GM12878 (cell line): ENCODE data around the gene PEX1. TPM values are rescaled to one million over a fixed set of nuclear protein-coding genes. Genes with fewer than 3 reads are reported as not detected.

Experiments
- ATAC-seq: fragments of 200-7000 bp; cut with Tn5 transposase; 3 replicates; pipeline ENCODE4 v1.9.1; 2020; ENCODE audit warnings: mild to moderate bottlenecking, moderate library complexity
- BruUV-seq: library from RNA; stranded (reverse); fragments of 400-500 nt; replicated peaks from 2 replicates; lab custom pipeline; 2021; lab: Mats Ljungman, UMichigan
- CTCF ChIA-PET: fragments of 300-600 bp; sonication (Branson Sonifier 250); formaldehyde crosslinking; extraction: SDS; loops from one replicate; lab custom pipeline; 2021; ENCODE audit warnings: inconsistent platforms; lab: Yijun Ruan, JAX
- POLR2A ChIA-PET: fragments of 350-600 bp; formaldehyde crosslinking; extraction: SDS; loops from one replicate; lab custom pipeline; 2021; ENCODE audit warnings: inconsistent platforms; lab: Charles Lee
- RAD21 ChIA-PET: fragments of 300-600 bp; sonication (Branson Sonifier 250); formaldehyde crosslinking; loops from one replicate; lab custom pipeline; 2023; ENCODE audit warnings: antibody characterized with exemption; ENCODE audit not compliant: unreplicated experiment; lab: Charles Lee
- SMC1A ChIA-PET: fragments of 300-600 bp; sonication (Branson Sonifier 250); formaldehyde crosslinking; loops from one replicate; lab custom pipeline; 2023; ENCODE audit not compliant: unreplicated experiment, uncharacterized antibody; lab: Charles Lee
- DNase-seq: peaks from one replicate; pipeline ENCODE4 v3.0.0-alpha.2; 2011; ENCODE audit warnings: low read depth, low spot score
- FAIRE-seq: peaks from 3 replicates; lab custom pipeline; 2011; peaks lifted over from hg19 to GRCh38; lab: Jason Lieb, UNC
- H2AFZ ChIP-seq: 2 replicates; pipeline ENCODE4 v1.6.0; 2011; ENCODE audit warnings: low read depth, low read length, control low read depth; ENCODE audit not compliant: control insufficient read depth
- H3K27ac ChIP-seq: 2 replicates; pipeline ENCODE4 v1.5.1; 2011; ENCODE audit warnings: control low read depth; ENCODE audit not compliant: control insufficient read depth, insufficient read depth
- H3K27me3 ChIP-seq, 2 experiments: replicated peaks in 1 of 2; 2 replicates each; pipeline versions ENCODE4 v1.6.0 to v1.6.1; 2011; ENCODE audit warnings: low read length in 1 of 2; ENCODE audit not compliant: control insufficient read depth in 2 of 2, insufficient read depth in 2 of 2
- H3K36me3 ChIP-seq, 2 experiments: 2 replicates each; pipeline ENCODE4 v1.5.1; 2011; ENCODE audit warnings: low read length in 1 of 2; ENCODE audit not compliant: control insufficient read depth in 2 of 2, insufficient read depth in 2 of 2
- H3K4me1 ChIP-seq: 2 replicates; pipeline ENCODE4 v1.6.1; 2011; ENCODE audit warnings: mild to moderate bottlenecking, low read length, moderate library complexity, mixed read lengths; ENCODE audit not compliant: control insufficient read depth, insufficient read depth
- H3K4me2 ChIP-seq: 2 replicates; pipeline ENCODE4 v1.6.0; 2011; ENCODE audit warnings: control low read depth; ENCODE audit not compliant: control insufficient read depth, insufficient read depth
- H3K4me3 ChIP-seq: fragments of 200-600 bp; sonication (generic); 2 replicates; pipeline ENCODE4 v1.5.1; 2016
- H3K79me2 ChIP-seq: 2 replicates; pipeline ENCODE4 v1.6.0; 2011; ENCODE audit warnings: low read length; ENCODE audit not compliant: control insufficient read depth, insufficient read depth
- H3K9ac ChIP-seq: 2 replicates; pipeline ENCODE4 v1.8.0; 2011; ENCODE audit warnings: low read length, control low read depth, mixed read lengths; ENCODE audit not compliant: control insufficient read depth, insufficient read depth
- H3K9me3 ChIP-seq: replicated peaks from 3 replicates; pipeline ENCODE4 v1.5.1; 2011; ENCODE audit warnings: mild to moderate bottlenecking, low read length; ENCODE audit not compliant: control insufficient read depth, insufficient read depth
- H4K20me1 ChIP-seq: 2 replicates; pipeline ENCODE4 v1.6.0; 2011; ENCODE audit not compliant: control insufficient read depth, insufficient read depth
- BCLAF1 ChIP-seq: fragments of 450-650 bp; IDR thresholded peaks from 2 replicates; pipeline ENCODE4 v1.6.1; 2017; ENCODE audit warnings: antibody characterized with exemption, mild to moderate bottlenecking, moderate library complexity
- HCFC1 ChIP-seq: fragments of 150-350 bp; IDR thresholded peaks from 2 replicates; pipeline ENCODE4 v1.6.1; 2014; ENCODE audit warnings: low read length
- HSF1 ChIP-seq: fragments of 150-350 bp; IDR thresholded peaks from 2 replicates; pipeline ENCODE4 v1.6.1; 2014; ENCODE audit warnings: mild to moderate bottlenecking, low read depth, low read length
- PKNOX1 ChIP-seq: fragments of 450-650 bp; IDR thresholded peaks from 2 replicates; pipeline ENCODE4 v1.6.1; 2016; ENCODE audit warnings: mild to moderate bottlenecking
- POLR2AphosphoS5 ChIP-seq: IDR thresholded peaks from 2 replicates; pipeline ENCODE4 v1.6.1; 2011; ENCODE audit warnings: mild to moderate bottlenecking, low read length, inconsistent platforms
- SMARCA5 ChIP-seq: fragments of 450-650 bp; IDR thresholded peaks from 2 replicates; pipeline ENCODE4 v1.6.1; 2017; ENCODE audit warnings: mild to moderate bottlenecking
- ZNF24 ChIP-seq: fragments of 450-650 bp; IDR thresholded peaks from 2 replicates; pipeline ENCODE4 v1.6.1; 2017; ENCODE audit warnings: antibody characterized with exemption, mild to moderate bottlenecking
- WGBS: methylation state at CpG from one replicate; pipeline ENCODE4 v1.1.6; 2016; ENCODE audit warnings: low lambda C conversion rate; ENCODE audit not compliant: insufficient replicate concordance, insufficient coverage; ENCODE audit errors: missing lambda C conversion rate; 5-methylcytosine and 5-hydroxymethylcytosine counted together
- in situ Hi-C: fragments of 300-500 bp; cut with MboI; formaldehyde crosslinking; loops from 9 replicates; pipeline ENCODE4 v1.14.3; 2018; ENCODE audit warnings: mixed read lengths
- intact Hi-C: fragments of 100-400 bp; cut with micrococcal nuclease; formaldehyde crosslinking; loops from one replicate; pipeline ENCODE4 v1.14.2; 2022; ENCODE audit not compliant: unreplicated experiment
- polyA plus RNA-seq, 11 experiments: library from polyadenylated mRNA; depleted of rRNA in 4 of 11; unstranded in 6 of 11; stranded (reverse) in 5 of 11; fragments of >200 nt; fragmentation: Nextera tagmentation in 4 of 11; fragmentation: Illumina TruSeq in 1 of 11; extraction: Ambion mirVana in 4 of 11; extraction: Trizol in 1 of 11; gene quantifications; 1 replicate in 1 of 11; 2 replicates in 10 of 11; pipeline versions ENCODE4 v1.2.1 to v1.2.3, GENCODE V29; 2011 to 2016; ENCODE audit warnings: inconsistent platforms in 2 of 11, missing spikeins in 2 of 11, low read depth in 1 of 11
- total RNA-seq, 4 experiments: library from RNA; depleted of rRNA in 3 of 4; stranded (reverse); fragments of >200 nt in 3 of 4; fragmentation: Illumina TruSeq in 1 of 4; extraction: Trizol in 1 of 4; gene quantifications; 2 replicates each; pipeline versions ENCODE4 v1.2.1 to v1.2.3, GENCODE V29; 2013 to 2021

Gene PEX1
- total and polyA plus RNA-seq, 10 of the 15 experiments (the other 5 are each of a cell fraction or from before 2014, with no cell fraction given), result 6.7 to 22.9 (median 15.4) TPM

- FAIRE-seq, result no peak
- Histone ChIP-seq H2AFZ (no peak overlapping the region), H4K20me1 (no peaks in the 10 kb centered on the region), H3K27me3 (no peaks in the 10 kb centered on the region), H3K27ac (no peak overlapping the region), H3K4me1 (no peaks in the 10 kb centered on the region), H3K79me2 (no peaks in the 10 kb centered on the region), H3K9me3 (no peaks in the 10 kb centered on the region)
- TSS peak; percentile 42 for BruUV-seq
- intact Hi-C loops (no loop called here), in situ Hi-C loops (no loop called here)
- CTCF ChIA-PET, result interaction anchor here (0.6 to 2.2 kb wide), 3 partner anchors 57 to 385 kb away, joined by 3 to 5 read pairs (median 4); no protein-coding TSS in a partner anchor
- ATAC-seq, result no peak
- TF ChIP-seq HSF1, result no peak
- TF ChIP-seq, all 136 proteins: peak for 0
- Histone ChIP-seq H3K4me2 (no peak overlapping the region), H3K36me3 (0 out of 4 replicates have a peak, but pooled peaks cover 0 to 2% of the 10 kb centered on the region in 2 experiments), H3K4me3 (no peak overlapping the region), H3K9ac (no peak overlapping the region)
- ChIA-PET RAD21 (interaction anchor here (0.7 kb wide), 1 partner anchor 11 kb away, joined by 3 read pairs; the partner anchor contains the start of genes PEX1 and RBM48), POLR2A (interaction anchor here (0.9 kb wide), 1 partner anchor 11 kb away, joined by 3 read pairs; the partner anchor contains the start of gene RBM48), SMC1A (interaction anchor here (1.1 kb wide), 1 partner anchor 58 kb away, joined by 3 read pairs; no protein-coding TSS in a partner anchor)
- DNase-seq, result no peak
- 64% methylated on average over 3 of the region's 3 CpGs for WGBS
Measured at GRCh38 chr7:92517631-92518030, 10.7 kb downstream of the PEX1 start.

- H3K4me3 ChIP-seq, result no peak overlapping the region
- TF ChIP-seq BCLAF1 (no peak), PKNOX1 (no peak), HCFC1 (no peak), HSF1 (no peak), POLR2AphosphoS5 (no peak), ZNF24 (no peak), SMARCA5 (no peak)
- H3K79me2 ChIP-seq, result no peaks in the 10 kb centered on the region
- H3K27me3 ChIP-seq, result no peaks in the 10 kb centered on the region
- H3K4me1 ChIP-seq, result no peaks in the 10 kb centered on the region
- CTCF ChIA-PET, result interaction anchor here (0.9 to 1.9 kb wide), 2 partner anchors 52 to 85 kb away, joined by 3 to 6 read pairs; no protein-coding TSS in a partner anchor
- POLR2A ChIA-PET, result no interaction called here
- no peaks in the 10 kb centered on the region for H4K20me1 ChIP-seq
- intact Hi-C loops (no loop called here), in situ Hi-C loops (no loop called here)
- SMC1A ChIA-PET, result interaction anchor here (0.6 to 1.3 kb wide), 2 partner anchors 11 to 67 kb away, joined by 3 read pairs; no protein-coding TSS in a partner anchor
- no peak overlapping the region for H2AFZ ChIP-seq
- RAD21 ChIA-PET, result no interaction called here
- no peaks in the 10 kb centered on the region for H3K9me3 ChIP-seq
- H3K4me2 ChIP-seq, result no peak overlapping the region
- H3K27ac ChIP-seq, result no peak overlapping the region
- no TSS peak for BruUV-seq
- peaks cover 0 to 4% of the 10 kb centered on the region in 2 experiments; a peak in 1 of 4 replicates for H3K36me3 ChIP-seq
- FAIRE-seq (peak; percentile 38), ATAC-seq (no peak), DNase-seq (no peak)
- 62% methylated on average over 3 of the region's 3 CpGs for WGBS
- no peak overlapping the region for H3K9ac ChIP-seq
Measured at GRCh38 chr7:92513167-92513902, 15.0 kb downstream of the PEX1 start.
